HL-60/S4 treated with retinoic acid at 250 ng/mL for 4 days and 3 days (cell line): Measurements from ENCODE around the gene SEC31A.
"Not testable (repeated sequence)": the region's sequence is repeated elsewhere in the genome, so short reads cannot be mapped to it uniquely, and the experiment has no call there.

Experiments
- in situ Hi-C: fragments of 300-500 bp; cut with MboI; formaldehyde crosslinking; loops from 2 replicates; pipeline ENCODE4 v1.7.0; 2022; ENCODE audit warnings: low sequenced_read_pairs

Gene SEC31A

GRCh38 chr4:82851318-82851717 lies 39.6 kb downstream of the SEC31A start:
- in situ Hi-C loops = loop anchor here (25.0 kb wide), 1 partner anchor 436 kb away; the partner anchor contains the start of gene COQ2

DNA sequence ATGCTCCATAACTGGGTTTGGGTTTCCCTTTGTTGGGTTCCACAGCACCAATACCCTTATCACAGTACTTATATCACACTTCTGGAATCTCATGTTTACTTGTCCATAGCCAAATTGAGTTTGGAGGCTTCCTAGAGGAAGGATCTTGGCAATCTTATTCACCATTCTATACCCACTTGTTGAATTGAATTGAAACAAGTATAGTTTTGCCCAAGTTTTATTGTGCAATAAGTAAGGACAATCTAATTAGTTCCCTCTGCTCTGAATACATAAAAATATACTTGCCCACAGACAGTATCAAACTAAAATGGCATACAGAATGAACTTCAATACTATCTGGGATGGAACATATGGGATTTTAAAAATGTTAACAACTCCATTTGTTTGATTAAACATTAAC lies 40.3 kb downstream of the SEC31A start:
- in situ Hi-C loops = loop anchor here (25.0 kb wide), 1 partner anchor 437 kb away; the partner anchor contains the start of gene COQ2

- in situ Hi-C loops = no loop called here
Observed at GRCh38 chr4:82848706-82849105, 42.2 kb downstream of the SEC31A start.

- in situ Hi-C loops = no loop called here
Observed at GRCh38 chr4:82842593-82842992, 48.4 kb downstream of the SEC31A start.

DNA sequence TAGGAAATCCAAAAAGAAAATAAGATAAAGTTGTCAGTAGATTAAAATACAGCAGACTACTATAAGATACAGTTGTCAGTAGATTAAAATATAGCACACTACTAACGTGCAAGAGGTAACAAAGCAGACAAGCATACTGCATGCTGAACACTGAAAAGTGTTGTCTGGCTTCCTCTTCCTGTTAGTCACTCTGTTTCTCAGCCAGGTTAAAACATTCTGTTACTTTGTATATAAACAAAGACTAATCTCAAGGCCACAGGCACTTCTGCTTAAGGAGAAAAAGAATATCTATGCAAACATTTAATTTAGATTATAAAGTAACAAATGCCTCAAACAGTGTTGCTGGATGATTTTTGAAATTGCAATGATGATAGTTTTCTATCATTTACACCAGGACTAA lies 51.3 kb downstream of the SEC31A start:
- in situ Hi-C loops = no loop called here

DNA sequence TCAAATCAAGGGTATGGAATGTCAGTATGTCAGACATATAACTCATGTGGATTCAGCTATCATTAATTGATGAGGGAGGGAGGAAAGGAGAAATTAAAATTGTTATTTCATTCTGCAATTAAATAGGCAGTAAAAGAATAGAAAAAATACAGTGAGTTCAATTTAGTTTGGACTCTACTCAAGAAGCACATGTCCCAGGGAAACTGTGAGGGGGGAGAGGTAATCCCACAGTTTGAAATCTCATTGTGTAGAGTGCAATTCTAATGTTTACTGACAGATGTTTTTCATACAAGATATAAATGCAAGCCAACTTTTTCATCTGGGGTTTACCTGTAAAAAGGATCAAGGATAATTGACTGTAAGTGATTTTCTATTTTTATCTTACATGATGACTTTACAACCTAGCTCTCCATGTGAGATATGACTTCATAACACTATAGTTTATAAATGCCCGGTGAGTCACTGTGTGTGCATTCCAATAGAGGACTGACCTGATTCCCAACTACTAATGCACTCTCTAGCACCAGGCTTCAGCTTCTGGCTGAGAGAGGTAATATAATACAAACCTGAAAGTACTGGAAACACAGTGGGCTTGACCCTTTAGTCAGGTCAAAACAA lies 57.1 kb downstream of the SEC31A start:
- in situ Hi-C loops = no loop called here

- in situ Hi-C loops = not testable (repeated sequence)
Observed at GRCh38 chr4:82833060-82833459, 57.9 kb downstream of the SEC31A start.

- in situ Hi-C loops = no loop called here
Observed at GRCh38 chr4:82825425-82825824, 65.5 kb downstream of the SEC31A start.

GRCh38 chr4:82823062-82823461 lies 67.9 kb downstream of the SEC31A start:
- in situ Hi-C loops = no loop called here

GRCh38 chr4:82820689-82821088 lies 70.3 kb downstream of the SEC31A start:
- in situ Hi-C loops = no loop called here

DNA sequence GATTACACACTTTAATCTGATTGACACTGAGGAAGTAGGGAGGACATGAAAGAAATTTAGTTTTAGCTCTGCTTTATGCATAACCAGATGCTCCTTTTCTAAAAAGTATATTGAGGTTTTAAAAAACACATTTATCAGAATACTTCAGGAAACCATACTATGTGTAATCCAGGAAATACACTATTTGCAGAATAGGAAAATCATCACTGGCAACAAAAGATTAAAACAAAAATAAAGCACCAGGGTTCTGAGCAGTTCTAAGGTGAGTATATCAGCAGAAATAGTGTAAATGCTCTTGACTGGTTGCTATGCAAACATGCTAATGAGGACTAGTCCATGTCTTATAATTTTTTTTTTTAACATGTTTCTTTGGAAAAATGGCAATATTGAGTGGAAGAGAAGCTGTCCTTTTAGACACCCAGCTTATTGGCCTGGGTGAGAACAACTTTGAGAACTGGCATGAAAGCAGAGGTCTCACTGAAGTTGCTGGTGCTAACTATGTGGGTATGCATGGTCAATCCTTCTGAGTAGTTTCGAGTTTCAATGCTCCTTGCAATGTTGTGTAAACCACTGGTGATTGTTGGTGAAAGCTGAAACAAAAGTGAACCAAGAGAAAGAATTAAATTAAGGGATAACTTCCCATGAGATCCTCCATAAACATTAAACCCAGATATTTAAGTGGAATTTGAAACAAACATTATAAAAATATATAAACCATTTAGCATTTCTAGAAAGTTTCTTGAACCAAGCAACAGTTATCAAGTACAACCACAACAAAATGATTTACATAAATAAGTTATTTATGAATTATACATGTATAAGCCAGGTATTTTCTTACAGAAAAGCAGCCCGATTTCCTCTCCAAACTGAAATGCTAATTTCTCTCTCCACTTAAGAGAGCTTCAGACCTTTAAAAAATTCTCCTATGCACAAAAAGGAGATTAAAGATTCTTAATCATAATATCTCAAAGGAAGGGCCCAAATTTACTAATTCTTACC lies 72.0 kb downstream of the SEC31A start:
- in situ Hi-C loops = no loop called here

- in situ Hi-C loops = not testable (repeated sequence)
Observed at GRCh38 chr4:82816874-82817273, 74.1 kb downstream of the SEC31A start.

- in situ Hi-C loops = no loop called here
Observed at GRCh38 chr4:82814034-82814433, 76.9 kb downstream of the SEC31A start.

DNA sequence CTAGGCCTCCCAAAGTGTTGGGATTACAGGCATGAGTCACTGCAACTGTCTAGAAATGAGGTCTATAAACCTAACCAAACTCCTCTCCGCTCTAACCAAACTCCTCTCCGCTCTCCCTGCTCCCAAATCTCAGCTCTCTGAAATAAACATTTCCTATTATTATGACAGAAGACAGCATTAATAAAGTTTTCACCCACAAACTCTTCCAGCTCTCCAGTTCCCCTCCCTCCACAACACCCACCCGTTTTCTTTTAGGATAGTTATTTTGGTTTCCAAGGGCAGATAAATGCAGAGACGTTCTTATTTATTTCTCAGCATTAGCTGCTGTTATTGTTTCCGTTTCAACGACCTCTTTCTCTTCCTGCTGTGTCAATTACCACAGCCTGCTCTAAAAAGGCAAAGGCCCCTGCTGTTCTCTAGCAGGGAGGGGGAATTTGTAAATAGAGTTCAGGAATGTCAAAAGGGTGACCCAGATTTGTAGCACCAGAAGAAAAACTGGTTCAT lies 79.1 kb downstream of the SEC31A start:
- in situ Hi-C loops = no loop called here

- in situ Hi-C loops = no loop called here
Observed at GRCh38 chr4:82811392-82811791, 79.6 kb downstream of the SEC31A start.

DNA sequence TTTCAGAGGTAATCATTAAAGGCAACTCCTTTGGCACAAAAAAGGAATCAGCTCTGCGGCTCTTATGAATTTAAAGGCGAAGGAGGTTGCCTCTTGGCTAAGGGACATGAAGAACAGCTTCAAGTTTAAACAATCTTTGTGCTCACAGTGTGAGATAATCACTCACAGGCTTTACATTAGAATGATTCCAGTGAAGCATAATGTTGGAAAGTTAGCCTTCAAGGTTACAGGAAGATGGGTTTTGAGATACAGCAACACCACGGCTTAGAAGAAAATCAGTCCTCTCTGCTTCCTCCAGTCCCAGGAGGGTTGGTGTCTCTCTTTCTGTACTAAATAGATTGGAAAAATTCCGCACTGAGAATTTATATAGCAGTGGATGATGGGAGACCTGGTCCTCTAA lies 80.8 kb downstream of the SEC31A start:
- in situ Hi-C loops = no loop called here

- in situ Hi-C loops = no loop called here
Observed at GRCh38 chr4:82809619-82810018, 81.3 kb downstream of the SEC31A start.

- in situ Hi-C loops = no loop called here
Observed at GRCh38 chr4:82803746-82804145, 87.2 kb downstream of the SEC31A start.

DNA sequence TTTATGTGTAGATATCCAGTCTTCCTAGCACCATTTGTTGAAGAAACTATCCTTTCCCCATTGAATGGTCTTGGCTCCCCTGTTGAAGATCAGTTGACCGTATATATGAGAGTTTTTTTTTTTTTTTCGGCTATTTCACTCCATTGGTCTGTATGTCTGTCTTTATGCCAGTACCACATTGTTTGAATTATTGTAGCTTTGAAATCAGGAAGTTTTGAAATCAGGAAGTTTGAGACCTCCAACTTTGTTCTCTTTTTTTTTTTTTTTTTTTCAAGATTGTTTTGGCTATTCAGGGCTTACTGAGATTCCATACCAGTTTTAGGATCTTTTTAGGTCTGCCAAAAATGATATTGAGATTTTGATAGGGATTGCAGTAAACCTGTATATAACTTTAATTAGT lies 88.0 kb downstream of the SEC31A start:
- in situ Hi-C loops = no loop called here

DNA sequence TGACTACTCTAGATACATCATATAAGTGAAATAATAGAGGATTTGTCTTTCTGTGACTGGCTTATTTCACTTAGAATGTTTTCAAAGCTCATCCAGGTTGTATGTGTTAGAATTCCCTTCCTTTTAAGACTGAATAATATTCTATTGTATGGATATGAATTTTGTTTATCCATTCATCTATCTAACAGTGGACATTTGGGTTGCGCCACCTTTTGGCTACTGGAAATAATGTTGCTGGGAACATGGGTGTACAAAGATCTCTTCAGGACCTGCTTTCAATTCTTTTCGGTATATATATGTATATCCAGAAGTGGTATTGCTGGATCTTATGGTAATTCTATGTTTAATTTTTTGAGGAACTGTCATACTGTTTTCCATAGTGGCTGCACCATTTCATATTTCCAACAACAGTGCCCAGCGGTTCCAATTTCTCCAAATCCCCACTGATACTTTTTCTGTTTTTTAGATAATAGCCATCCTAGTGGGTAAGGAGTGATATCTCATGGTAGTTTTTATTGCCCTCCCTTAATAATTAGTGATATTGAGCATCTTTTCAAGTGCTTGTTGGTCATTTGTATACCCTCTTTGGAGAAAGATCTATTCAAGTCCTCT lies 88.9 kb downstream of the SEC31A start:
- in situ Hi-C loops = no loop called here
